GM12878 (cell line): Measurements from ENCODE around the gene CD300E. TPM values are rescaled to one million over a fixed set of nuclear protein-coding genes. Genes with fewer than 3 reads are reported as not detected.

Experiments
- ATAC-seq: fragments of 200-7000 bp; cut with Tn5 transposase; 3 replicates; pipeline ENCODE4 v1.9.1; 2020; ENCODE audit warnings: mild to moderate bottlenecking, moderate library complexity
- BruUV-seq: library from RNA; stranded (reverse); fragments of 400-500 nt; replicated peaks from 2 replicates; lab custom pipeline; 2021; lab: Mats Ljungman, UMichigan
- CTCF ChIA-PET: fragments of 300-600 bp; sonication (Branson Sonifier 250); formaldehyde crosslinking; extraction: SDS; loops from one replicate; lab custom pipeline; 2021; ENCODE audit warnings: inconsistent platforms; lab: Yijun Ruan, JAX
- POLR2A ChIA-PET: fragments of 350-600 bp; formaldehyde crosslinking; extraction: SDS; loops from one replicate; lab custom pipeline; 2021; ENCODE audit warnings: inconsistent platforms; lab: Charles Lee
- RAD21 ChIA-PET: fragments of 300-600 bp; sonication (Branson Sonifier 250); formaldehyde crosslinking; loops from one replicate; lab custom pipeline; 2023; ENCODE audit warnings: antibody characterized with exemption; ENCODE audit not compliant: unreplicated experiment; lab: Charles Lee
- SMC1A ChIA-PET: fragments of 300-600 bp; sonication (Branson Sonifier 250); formaldehyde crosslinking; loops from one replicate; lab custom pipeline; 2023; ENCODE audit not compliant: unreplicated experiment, uncharacterized antibody; lab: Charles Lee
- DNase-seq: peaks from one replicate; pipeline ENCODE4 v3.0.0-alpha.2; 2011; ENCODE audit warnings: low read depth, low spot score
- FAIRE-seq: peaks from 3 replicates; lab custom pipeline; 2011; peaks lifted over from hg19 to GRCh38; lab: Jason Lieb, UNC
- H2AFZ ChIP-seq: 2 replicates; pipeline ENCODE4 v1.6.0; 2011; ENCODE audit warnings: low read depth, low read length, control low read depth; ENCODE audit not compliant: control insufficient read depth
- H3K27ac ChIP-seq: 2 replicates; pipeline ENCODE4 v1.5.1; 2011; ENCODE audit warnings: control low read depth; ENCODE audit not compliant: control insufficient read depth, insufficient read depth
- H3K27me3 ChIP-seq, 2 experiments: replicated peaks in 1 of 2; 2 replicates each; pipeline versions ENCODE4 v1.6.0 to v1.6.1; 2011; ENCODE audit warnings: low read length in 1 of 2; ENCODE audit not compliant: control insufficient read depth in 2 of 2, insufficient read depth in 2 of 2
- H3K36me3 ChIP-seq, 2 experiments: 2 replicates each; pipeline ENCODE4 v1.5.1; 2011; ENCODE audit warnings: low read length in 1 of 2; ENCODE audit not compliant: control insufficient read depth in 2 of 2, insufficient read depth in 2 of 2
- H3K4me1 ChIP-seq: 2 replicates; pipeline ENCODE4 v1.6.1; 2011; ENCODE audit warnings: mild to moderate bottlenecking, low read length, moderate library complexity, mixed read lengths; ENCODE audit not compliant: control insufficient read depth, insufficient read depth
- H3K4me2 ChIP-seq: 2 replicates; pipeline ENCODE4 v1.6.0; 2011; ENCODE audit warnings: control low read depth; ENCODE audit not compliant: control insufficient read depth, insufficient read depth
- H3K4me3 ChIP-seq: fragments of 200-600 bp; sonication (generic); 2 replicates; pipeline ENCODE4 v1.5.1; 2016
- H3K79me2 ChIP-seq: 2 replicates; pipeline ENCODE4 v1.6.0; 2011; ENCODE audit warnings: low read length; ENCODE audit not compliant: control insufficient read depth, insufficient read depth
- H3K9ac ChIP-seq: 2 replicates; pipeline ENCODE4 v1.8.0; 2011; ENCODE audit warnings: low read length, control low read depth, mixed read lengths; ENCODE audit not compliant: control insufficient read depth, insufficient read depth
- H3K9me3 ChIP-seq: replicated peaks from 3 replicates; pipeline ENCODE4 v1.5.1; 2011; ENCODE audit warnings: mild to moderate bottlenecking, low read length; ENCODE audit not compliant: control insufficient read depth, insufficient read depth
- H4K20me1 ChIP-seq: 2 replicates; pipeline ENCODE4 v1.6.0; 2011; ENCODE audit not compliant: control insufficient read depth, insufficient read depth
- BCL3 ChIP-seq: IDR thresholded peaks from 2 replicates; pipeline ENCODE4 v1.6.1; 2011; ENCODE audit warnings: borderline replicate concordance, low read depth, mild to moderate bottlenecking, moderate library complexity, low read length; ENCODE audit not compliant: insufficient read depth, poor library complexity, severe bottlenecking
- GABPA ChIP-seq: IDR thresholded peaks from 2 replicates; pipeline ENCODE4 v1.6.1; 2014; ENCODE audit warnings: antibody characterized with exemption, low read depth, mild to moderate bottlenecking, inconsistent platforms
- PRDM15 ChIP-seq: fragments of 450-650 bp; formaldehyde crosslinking; IDR thresholded peaks from 2 replicates; pipeline ENCODE4 v1.4.0; 2020; ENCODE audit warnings: mild to moderate bottlenecking, moderate library complexity
- ZNF687 ChIP-seq: fragments of 450-650 bp; IDR thresholded peaks from 2 replicates; pipeline ENCODE4 v1.6.1; 2017; ENCODE audit warnings: mild to moderate bottlenecking, moderate library complexity
- WGBS: methylation state at CpG from one replicate; pipeline ENCODE4 v1.1.6; 2016; ENCODE audit warnings: low lambda C conversion rate; ENCODE audit not compliant: insufficient replicate concordance, insufficient coverage; ENCODE audit errors: missing lambda C conversion rate; 5-methylcytosine and 5-hydroxymethylcytosine counted together
- in situ Hi-C: fragments of 300-500 bp; cut with MboI; formaldehyde crosslinking; loops from 9 replicates; pipeline ENCODE4 v1.14.3; 2018; ENCODE audit warnings: mixed read lengths
- intact Hi-C: fragments of 100-400 bp; cut with micrococcal nuclease; formaldehyde crosslinking; loops from one replicate; pipeline ENCODE4 v1.14.2; 2022; ENCODE audit not compliant: unreplicated experiment
- polyA plus RNA-seq, 11 experiments: library from polyadenylated mRNA; depleted of rRNA in 4 of 11; unstranded in 6 of 11; stranded (reverse) in 5 of 11; fragments of >200 nt; fragmentation: Nextera tagmentation in 4 of 11; fragmentation: Illumina TruSeq in 1 of 11; extraction: Ambion mirVana in 4 of 11; extraction: Trizol in 1 of 11; gene quantifications; 1 replicate in 1 of 11; 2 replicates in 10 of 11; pipeline versions ENCODE4 v1.2.1 to v1.2.3, GENCODE V29; 2011 to 2016; ENCODE audit warnings: inconsistent platforms in 2 of 11, missing spikeins in 2 of 11, low read depth in 1 of 11
- total RNA-seq, 4 experiments: library from RNA; depleted of rRNA in 3 of 4; stranded (reverse); fragments of >200 nt in 3 of 4; fragmentation: Illumina TruSeq in 1 of 4; extraction: Trizol in 1 of 4; gene quantifications; 2 replicates each; pipeline versions ENCODE4 v1.2.1 to v1.2.3, GENCODE V29; 2013 to 2021

Gene CD300E
- total and polyA plus RNA-seq, 10 of the 15 experiments (the other 5 are each of a cell fraction or from before 2014, with no cell fraction given) = not detected

GRCh38 chr17:74565126-74565525 is 58.4 kb downstream of the CD300E start (continued):
- no peak for TF ChIP-seq ZNF687

- intact Hi-C loops = no loop called here
Observed at GRCh38 chr17:74563358-74563757, 60.2 kb downstream of the CD300E start.

More at GRCh38 chr17:74563358-74563757, 60.2 kb downstream of the CD300E start:
- Histone ChIP-seq H4K20me1 (no peaks in the 10 kb centered on the region), H3K27ac (no peak overlapping the region), H3K9me3 (no peaks in the 10 kb centered on the region; the same call in 2 of the 3 replicates), H3K4me3 (no peak overlapping the region), H3K27me3 (peaks cover 1 to 2% of the 10 kb centered on the region in 2 experiments; a peak in 3 of 4 replicates), H3K36me3 (no peaks in the 10 kb centered on the region), H2AFZ (no peak overlapping the region), H3K4me1 (no peaks in the 10 kb centered on the region), H3K4me2 (no peak overlapping the region), H3K9ac (no peak overlapping the region), H3K79me2 (no peaks in the 10 kb centered on the region)
- 0% methylated on average over 1 of the region's 1 CpG for WGBS
- ChIA-PET SMC1A (no interaction called here), CTCF (no interaction called here), POLR2A (no interaction called here), RAD21 (no interaction called here)
- FAIRE-seq (no peak), DNase-seq (no peak), ATAC-seq (no peak)
- TF ChIP-seq GABPA = no peak
- TF ChIP-seq BCL3 = peak; percentile 86
- TF ChIP-seq PRDM15 (CRISPR knock-in tag) = no peak
- no TSS peak for BruUV-seq
- in situ Hi-C loops = no loop called here
